Right lobe of liver (tissue), 4 donors: ENCODE data around the gene REXO4.

Experiments
- CTCF ChIP-seq, 4 donors: fragments of 200-600 bp in 3 of 4; fragments of 450-650 bp in 1 of 4; IDR thresholded peaks; one replicate each; pipeline versions ENCODE4 v1.5.1 to v1.8.0; 2016 to 2022; ENCODE audit warnings: antibody characterized with exemption in 4 of 4, mild to moderate bottlenecking in 2 of 4
- POLR2A ChIP-seq: fragments of 450-650 bp; IDR thresholded peaks from one replicate; pipeline ENCODE4 v1.6.1; 2017; ENCODE audit warnings: antibody characterized with exemption, mild to moderate bottlenecking
- donor health status: DM: no; HTN: no; CAD: no.
- donor health status: DM: no; HTN: no; CAD: no.
- donor health status: DM: no; HTN: yes; CAD: no.

DNA sequence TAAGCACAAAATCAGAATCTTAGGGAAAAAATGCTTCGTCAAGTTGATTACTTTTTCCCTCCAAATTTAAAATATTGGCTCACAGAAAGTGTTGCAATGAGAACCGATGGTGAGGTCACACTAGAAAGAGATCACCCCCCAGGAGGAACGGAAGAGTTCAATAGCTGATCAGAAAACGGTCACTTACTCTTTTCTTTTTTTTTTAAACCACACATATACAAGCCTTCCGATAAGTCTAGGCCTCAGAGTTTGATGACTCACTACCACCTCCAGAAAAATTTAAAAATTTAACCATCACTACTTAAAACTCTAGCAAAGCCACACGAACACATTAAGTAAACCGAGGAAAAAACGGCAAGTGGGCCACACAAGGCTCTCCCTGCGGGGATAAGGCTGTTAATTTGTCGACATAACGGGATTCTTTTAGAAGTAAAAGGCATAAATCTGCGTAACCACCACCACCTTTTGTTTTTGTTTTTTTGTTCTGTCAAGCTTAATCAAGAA is 43.1 kb downstream of the REXO4 start:
- TF ChIP-seq CTCF (IDR thresholded peaks at IDR 0.05) (no peak), POLR2A (no peak)
